HEK293T (cell line): ENCODE data around the gene P2RX2.

Experiments used
- CTCF ChIA-PET: fragments of 350-600 bp; formaldehyde crosslinking; extraction: SDS; loops from one replicate; lab custom pipeline; 2021; ENCODE audit warnings: antibody characterized with exemption, inconsistent platforms; lab: Yijun Ruan, JAX
- POLR2A ChIA-PET: fragments of 350-600 bp; formaldehyde crosslinking; extraction: SDS; loops from one replicate; lab custom pipeline; 2020; ENCODE audit warnings: antibody characterized with exemption, inconsistent platforms; lab: Yijun Ruan, JAX
- DNase-seq: peaks from one replicate; pipeline ENCODE4 v3.0.0; 2012; ENCODE audit warnings: mixed read lengths; ENCODE audit errors: extremely low spot score
- ARNT ChIP-seq: fragments of 450-650 bp; IDR thresholded peaks from 2 replicates; pipeline ENCODE4 v1.6.1; 2017; ENCODE audit warnings: mild to moderate bottlenecking
- BHLHE40 ChIP-seq: fragments of 450-650 bp; IDR thresholded peaks from 2 replicates; pipeline ENCODE4 v1.6.1; 2016; ENCODE audit warnings: mild to moderate bottlenecking, moderate library complexity, borderline replicate concordance
- CTBP1 ChIP-seq: fragments of 450-650 bp; IDR thresholded peaks from 2 replicates; pipeline ENCODE4 v1.6.1; 2016; ENCODE audit warnings: borderline replicate concordance
- ELF4 ChIP-seq: fragments of 450-650 bp; IDR thresholded peaks from 2 replicates; pipeline ENCODE4 v1.6.1; 2017; ENCODE audit warnings: antibody characterized with exemption
- FOXA1 ChIP-seq: fragments of 450-650 bp; IDR thresholded peaks from 2 replicates; pipeline ENCODE4 v1.6.1; 2016; ENCODE audit warnings: mild to moderate bottlenecking
- FOXK2 ChIP-seq: fragments of 450-650 bp; IDR thresholded peaks from 2 replicates; pipeline ENCODE4 v1.6.1; 2016; ENCODE audit warnings: mild to moderate bottlenecking
- FOXM1 ChIP-seq: fragments of 450-650 bp; IDR thresholded peaks from 2 replicates; pipeline ENCODE4 v1.6.1; 2017; ENCODE audit warnings: mild to moderate bottlenecking, borderline replicate concordance
- HDGF ChIP-seq: fragments of 450-650 bp; IDR thresholded peaks from 2 replicates; pipeline ENCODE4 v1.6.1; 2017; ENCODE audit warnings: antibody characterized with exemption, borderline replicate concordance
- L3MBTL2 ChIP-seq: fragments of 450-650 bp; conservative IDR thresholded peaks from 2 replicates; pipeline ENCODE4 v1.6.1; 2016; ENCODE audit warnings: mild to moderate bottlenecking
- LEF1 ChIP-seq: fragments of 450-650 bp; IDR thresholded peaks from 2 replicates; pipeline ENCODE4 v1.6.1; 2017; ENCODE audit warnings: mild to moderate bottlenecking, borderline replicate concordance
- NFRKB ChIP-seq: fragments of 450-650 bp; IDR thresholded peaks from 2 replicates; pipeline ENCODE4 v1.6.1; 2016; ENCODE audit warnings: mild to moderate bottlenecking, moderate library complexity
- SP1 ChIP-seq: fragments of 450-650 bp; IDR thresholded peaks from 2 replicates; pipeline ENCODE4 v1.6.1; 2017
- SUZ12 ChIP-seq: fragments of 450-650 bp; IDR thresholded peaks from 2 replicates; pipeline ENCODE4 v1.6.1; 2016; ENCODE audit warnings: mild to moderate bottlenecking
- TARDBP ChIP-seq: fragments of 450-650 bp; IDR thresholded peaks from 2 replicates; pipeline ENCODE4 v1.6.1; 2016
- ZNF384 ChIP-seq: fragments of 450-650 bp; IDR thresholded peaks from 2 replicates; pipeline ENCODE4 v1.6.1; 2016
- TF ChIP-seq, protein P1 (sequence below): fragments of 450-650 bp; IDR thresholded peaks from 2 replicates; pipeline ENCODE4 v1.6.1; 2016

The P2RX2 gene

GRCh38 chr12:132618683-132619043 lies at the start of gene P2RX2:
P2RX2 (plus strand) TSS chr12:132618776; CDS start chr12:132618817, 41 bp downstream.
- TF ChIP-seq FOXK2 (no peak), ZNF384 (no peak), ARNT (no peak), LEF1 (no peak), ELF4 (no peak), TARDBP (no peak)
- TF ChIP-seq, protein P1, sequence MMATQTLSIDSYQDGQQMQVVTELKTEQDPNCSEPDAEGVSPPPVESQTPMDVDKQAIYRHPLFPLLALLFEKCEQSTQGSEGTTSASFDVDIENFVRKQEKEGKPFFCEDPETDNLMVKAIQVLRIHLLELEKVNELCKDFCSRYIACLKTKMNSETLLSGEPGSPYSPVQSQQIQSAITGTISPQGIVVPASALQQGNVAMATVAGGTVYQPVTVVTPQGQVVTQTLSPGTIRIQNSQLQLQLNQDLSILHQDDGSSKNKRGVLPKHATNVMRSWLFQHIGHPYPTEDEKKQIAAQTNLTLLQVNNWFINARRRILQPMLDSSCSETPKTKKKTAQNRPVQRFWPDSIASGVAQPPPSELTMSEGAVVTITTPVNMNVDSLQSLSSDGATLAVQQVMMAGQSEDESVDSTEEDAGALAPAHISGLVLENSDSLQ: no peak
- DNase-seq: peak; percentile 46
- ChIA-PET CTCF (no interaction called here), POLR2A (no interaction called here)

GRCh38 chr12:132568826-132569480 lies 49.6 kb upstream of the P2RX2 start:
- TF ChIP-seq LEF1 (no peak), FOXA1 (no peak), ZNF384 (no peak), ELF4 (no peak), NFRKB (no peak), SUZ12 (no peak), FOXK2 (no peak), CTBP1 (no peak), HDGF (no peak), FOXM1 (no peak), BHLHE40 (no peak), TARDBP (no peak), ARNT (no peak), SP1 (no peak)
- TF ChIP-seq, protein P1: no peak
- POLR2A ChIA-PET: interaction anchor here (1.4 kb wide), 1 partner anchor 9 kb away, joined by 4 read pairs; no protein-coding TSS in a partner anchor
- DNase-seq: no peak
- CTCF ChIA-PET: no interaction called here

DNA sequence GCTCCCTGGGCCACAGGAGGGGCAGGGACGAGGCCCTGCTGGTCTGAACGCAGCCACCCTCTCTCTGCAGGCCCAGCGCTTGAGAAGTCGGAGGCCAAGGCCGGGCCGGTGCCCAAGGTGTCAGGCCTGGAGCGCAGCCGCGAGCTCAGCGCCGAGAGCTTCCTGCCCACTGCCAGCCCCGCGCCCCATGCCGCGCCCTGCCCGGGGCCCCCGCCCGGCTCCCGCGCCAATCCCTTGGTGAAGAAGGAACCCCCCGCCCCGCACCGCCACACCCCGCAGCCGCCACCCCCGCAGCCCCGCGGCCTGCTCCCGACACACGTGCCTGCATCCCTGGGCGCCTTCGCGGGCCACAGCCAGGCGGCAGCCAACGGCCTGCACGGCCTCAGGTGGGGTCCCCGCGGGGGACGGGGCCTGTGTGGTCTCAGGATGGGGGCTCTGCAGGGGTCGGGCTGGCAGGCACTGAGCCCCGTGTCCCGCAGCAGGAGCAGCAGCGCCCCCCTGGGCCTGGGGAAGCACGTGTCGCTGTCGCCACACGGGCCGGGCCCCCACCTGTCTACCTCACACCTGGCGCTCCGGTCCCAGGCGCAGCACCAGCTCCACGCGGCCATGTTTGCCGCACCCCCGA lies 48.6 kb upstream of the P2RX2 start:
- POLR2A ChIA-PET: no interaction called here
- DNase-seq: no peak
- CTCF ChIA-PET: no interaction called here
- TF ChIP-seq CTBP1: no peak
- TF ChIP-seq LEF1: no peak
- TF ChIP-seq L3MBTL2: no peak
- no peak for TF ChIP-seq SP1
- TF ChIP-seq, protein P1: no peak
- no peak for TF ChIP-seq BHLHE40
- TF ChIP-seq ARNT: no peak

GRCh38 chr12:132570635-132571034 lies 47.9 kb upstream of the P2RX2 start:
- POLR2A ChIA-PET: no interaction called here
- TF ChIP-seq HDGF (no peak), NFRKB (no peak), L3MBTL2 (no peak), LEF1 (no peak), FOXA1 (no peak), ZNF384 (no peak), TARDBP (no peak), BHLHE40 (no peak), ARNT (no peak), ELF4 (no peak), FOXM1 (no peak), CTBP1 (no peak), FOXK2 (no peak), SP1 (no peak), SUZ12 (no peak)
- TF ChIP-seq, protein P1: no peak
- CTCF ChIA-PET: no interaction called here
- no peak for DNase-seq

GRCh38 chr12:132571051-132571450 lies 47.5 kb upstream of the P2RX2 start:
- ChIA-PET POLR2A (no interaction called here), CTCF (no interaction called here)
- DNase-seq: no peak
- no peak for TF ChIP-seq LEF1
- no peak for TF ChIP-seq SP1
- no peak for TF ChIP-seq CTBP1
- no peak for TF ChIP-seq NFRKB
- no peak for TF ChIP-seq FOXA1
- TF ChIP-seq L3MBTL2: no peak
- no peak for TF ChIP-seq SUZ12
- TF ChIP-seq, protein P1: no peak
- TF ChIP-seq ARNT: no peak
- TF ChIP-seq TARDBP: no peak
- no peak for TF ChIP-seq FOXK2
- TF ChIP-seq FOXM1: no peak
- no peak for TF ChIP-seq HDGF
